Spinal cord (tissue), 10 donors: Measurements from ENCODE around the gene CCNJL. TPM values are rescaled to one million over a fixed set of nuclear protein-coding genes. Genes with fewer than 3 reads are reported as not detected.
"Not testable (repeated sequence)": the region's sequence is repeated elsewhere in the genome, so short reads cannot be mapped to it uniquely, and the experiment has no call there.

Experiments
- DNase-seq, 6 donors: peaks; one replicate each; pipeline versions ENCODE4 v3.0.0 to v3.0.0-alpha.2; 2013 to 2015; ENCODE audit warnings: low spot score in 6 of 6, low read depth in 4 of 6
- H3K27ac ChIP-seq: one replicate; pipeline ENCODE4 v1.5.1; 2013; ENCODE audit warnings: low read depth, low read length, control low read depth
- H3K27me3 ChIP-seq: one replicate; pipeline ENCODE4 v1.6.1; 2013; ENCODE audit warnings: low read length; ENCODE audit not compliant: control insufficient read depth, insufficient read depth
- H3K36me3 ChIP-seq: one replicate; pipeline ENCODE4 v1.6.1; 2013; ENCODE audit warnings: low read length; ENCODE audit not compliant: control insufficient read depth, insufficient read depth
- H3K4me1 ChIP-seq: one replicate; pipeline ENCODE4 v1.6.1; 2013; ENCODE audit warnings: low read length; ENCODE audit not compliant: control insufficient read depth, insufficient read depth
- H3K4me3 ChIP-seq: one replicate; pipeline ENCODE4 v1.5.1; 2013; ENCODE audit warnings: low read depth, low read length, control low read depth
- H3K9me3 ChIP-seq: one replicate; pipeline ENCODE4 v1.6.1; 2013; ENCODE audit warnings: low read length; ENCODE audit not compliant: control insufficient read depth, insufficient read depth
- WGBS: methylation state at CpG from one replicate; pipeline ENCODE4 v1.1.5; 2013; ENCODE audit warnings: missing lambda C conversion rate; ENCODE audit not compliant: insufficient coverage; 5-methylcytosine and 5-hydroxymethylcytosine counted together
- polyA plus RNA-seq, 2 donors: library from polyadenylated mRNA; unstranded; fragments of 120-200 nt; gene quantifications; one replicate each; pipeline ENCODE4 v1.2.1, GENCODE V29; 2013; ENCODE audit not compliant: insufficient read length in 2 of 2
- total RNA-seq, 2 donors: library from RNA; depleted of rRNA in 1 of 2; stranded (reverse); fragments of 120-200 nt in 1 of 2; fragments of >200 nt in 1 of 2; gene quantifications; one replicate each; pipeline versions ENCODE4 v1.2.3 to v1.2.4, GENCODE V29; 2013 to 2014
- donor health status: healthy.

Gene CCNJL
- total and polyA plus RNA-seq, 4 donors, result 2.1 to 7.9 (median 5.9) TPM

GRCh38 chr5:160260006-160260775 lies 52.2 kb downstream of the CCNJL start:
- no peak for DNase-seq

GRCh38 chr5:160259341-160259740 lies 53.0 kb downstream of the CCNJL start:
- Histone ChIP-seq H3K27me3 (peaks cover 2% of the 10 kb centered on the region), H3K4me1 (peaks cover 20% of the 10 kb centered on the region), H3K4me3 (no peak overlapping the region), H3K9me3 (no peaks in the 10 kb centered on the region), H3K36me3 (peaks cover 14% of the 10 kb centered on the region), H3K27ac (no peak overlapping the region)
- 90% methylated on average over 7 of the region's 7 CpGs for WGBS
- no peak for DNase-seq

More at GRCh38 chr5:160260006-160260775, 52.2 kb downstream of the CCNJL start:
- no peaks in the 10 kb centered on the region for H3K9me3 ChIP-seq
- no peak overlapping the region for H3K4me3 ChIP-seq
- peaks cover 24% of the 10 kb centered on the region for H3K4me1 ChIP-seq
- peaks cover 2% of the 10 kb centered on the region for H3K27me3 ChIP-seq
- H3K36me3 ChIP-seq, result peaks cover 14% of the 10 kb centered on the region
- H3K27ac ChIP-seq, result peak overlapping the region; percentile 75
- WGBS, result 87% methylated on average over 14 of the region's 14 CpGs

- H3K9me3 ChIP-seq, result no peaks in the 10 kb centered on the region
- no peaks in the 10 kb centered on the region for H3K27me3 ChIP-seq
- no peaks in the 10 kb centered on the region for H3K4me1 ChIP-seq
- no peak overlapping the region for H3K4me3 ChIP-seq
- no peak overlapping the region for H3K27ac ChIP-seq
- no peak for DNase-seq
- H3K36me3 ChIP-seq, result peaks cover 25% of the 10 kb centered on the region
- WGBS, result 100% methylated on average over 2 of the region's 6 CpGs
Observed at GRCh38 chr5:160254706-160255105, 57.7 kb downstream of the CCNJL start.

- DNase-seq, result no peak
- 87% methylated on average over 17 of the region's 17 CpGs for WGBS
- peaks cover 16% of the 10 kb centered on the region for H3K36me3 ChIP-seq
Observed at GRCh38 chr5:160253441-160253840, 58.9 kb downstream of the CCNJL start.

GRCh38 chr5:160252916-160253315 lies 59.4 kb downstream of the CCNJL start:
- H3K4me3 ChIP-seq, result no peak overlapping the region
- WGBS, result 89% methylated on average over 4 of the region's 9 CpGs
- H3K27ac ChIP-seq, result no peak overlapping the region
- H3K27me3 ChIP-seq, result no peaks in the 10 kb centered on the region
- H3K4me1 ChIP-seq, result no peaks in the 10 kb centered on the region
- H3K36me3 ChIP-seq, result peaks cover 16% of the 10 kb centered on the region
- no peaks in the 10 kb centered on the region for H3K9me3 ChIP-seq
- DNase-seq, result no peak

More at GRCh38 chr5:160253441-160253840, 58.9 kb downstream of the CCNJL start:
- no peak overlapping the region for H3K27ac ChIP-seq
- H3K4me3 ChIP-seq, result no peak overlapping the region
- no peaks in the 10 kb centered on the region for H3K27me3 ChIP-seq
- no peaks in the 10 kb centered on the region for H3K9me3 ChIP-seq
- no peaks in the 10 kb centered on the region for H3K4me1 ChIP-seq

- WGBS, result 86% methylated on average over 8 of the region's 14 CpGs
- Histone ChIP-seq H3K4me1 (no peaks in the 10 kb centered on the region), H3K27ac (no peak overlapping the region)
Observed at GRCh38 chr5:160251406-160252155, 60.8 kb downstream of the CCNJL start.

GRCh38 chr5:160250826-160251225 lies 61.5 kb downstream of the CCNJL start:
- 88% methylated on average over 2 of the region's 2 CpGs for WGBS
- H3K27me3 ChIP-seq, result no peaks in the 10 kb centered on the region

More at GRCh38 chr5:160251406-160252155, 60.8 kb downstream of the CCNJL start:
- no peaks in the 10 kb centered on the region for H3K27me3 ChIP-seq
- H3K9me3 ChIP-seq, result no peaks in the 10 kb centered on the region
- H3K4me3 ChIP-seq, result no peak overlapping the region
- H3K36me3 ChIP-seq, result peaks cover 16% of the 10 kb centered on the region
- no peak for DNase-seq

GRCh38 chr5:160250226-160250625 lies 62.1 kb downstream of the CCNJL start:
- Histone ChIP-seq H3K27ac (no peak overlapping the region), H3K27me3 (no peaks in the 10 kb centered on the region), H3K9me3 (no peaks in the 10 kb centered on the region), H3K4me1 (no peaks in the 10 kb centered on the region), H3K36me3 (peaks cover 16% of the 10 kb centered on the region), H3K4me3 (no peak overlapping the region)
- WGBS, result 100% methylated on average over 3 of the region's 5 CpGs
- no peak for DNase-seq

More at GRCh38 chr5:160250826-160251225, 61.5 kb downstream of the CCNJL start:
- H3K9me3 ChIP-seq, result no peaks in the 10 kb centered on the region
- DNase-seq, result no peak
- no peak overlapping the region for H3K4me3 ChIP-seq
- no peaks in the 10 kb centered on the region for H3K4me1 ChIP-seq
- H3K36me3 ChIP-seq, result peaks cover 16% of the 10 kb centered on the region
- H3K27ac ChIP-seq, result no peak overlapping the region

GRCh38 chr5:160249570-160249969 lies 62.8 kb downstream of the CCNJL start:
- H3K4me3 ChIP-seq, H3K4me1 ChIP-seq, H3K9me3 ChIP-seq, DNase-seq, H3K27ac ChIP-seq, H3K27me3 ChIP-seq: not testable (repeated sequence)
- no CpG with 5 or more reads among the region's 1 CpG for WGBS
- H3K36me3 ChIP-seq, result peaks cover 16% of the 10 kb centered on the region
